Lung (tissue), 12 donors: ENCODE results near the gene ARHGDIA. TPM values are rescaled to one million over a fixed set of nuclear protein-coding genes. Genes with fewer than 3 reads are reported as not detected.
A peak's percentile ranks its signal among the peaks of the same experiment; 100 is the strongest.

ENCODE experiments used
- ATAC-seq: fragments of 200-7000 bp; cut with Tn5 transposase; one replicate; pipeline ENCODE4 v1.9.1; 2020; ENCODE audit warnings: moderate number of reproducible peaks; ENCODE audit not compliant: insufficient read depth, low FRiP score
- DNase-seq, 3 donors: peaks; one replicate each; pipeline ENCODE4 v3.0.0-alpha.2; 2013 to 2017
- H3K27ac ChIP-seq, 2 donors: one replicate each; pipeline ENCODE4 v1.5.1; 2013; ENCODE audit warnings: mild to moderate bottlenecking in 2 of 2, moderate library complexity in 2 of 2, control low read depth in 1 of 2, inconsistent platforms in 1 of 2, low read depth in 1 of 2, low read length in 1 of 2
- H3K27me3 ChIP-seq, 3 donors: one replicate each; pipeline ENCODE4 v1.5.1; 2013; ENCODE audit warnings: low read length in 2 of 3; ENCODE audit not compliant: control insufficient read depth in 3 of 3, insufficient read depth in 3 of 3
- H3K36me3 ChIP-seq, 4 donors: one replicate each; pipeline ENCODE4 v1.5.1; 2013; ENCODE audit warnings: low read length in 4 of 4, mild to moderate bottlenecking in 1 of 4, moderate library complexity in 1 of 4; ENCODE audit not compliant: control insufficient read depth in 4 of 4, insufficient read depth in 4 of 4
- H3K4me1 ChIP-seq, 5 donors: one replicate each; pipeline ENCODE4 v1.5.1; 2013; ENCODE audit warnings: low read length in 5 of 5, mild to moderate bottlenecking in 2 of 5, moderate library complexity in 1 of 5; ENCODE audit not compliant: control insufficient read depth in 5 of 5, insufficient read depth in 5 of 5
- H3K4me3 ChIP-seq: one replicate; pipeline ENCODE4 v1.5.1; 2013; ENCODE audit warnings: mild to moderate bottlenecking, control low read depth, moderate library complexity
- H3K9ac ChIP-seq, 2 donors: one replicate each; pipeline ENCODE4 v1.5.1; 2013; ENCODE audit warnings: low read length in 2 of 2, control low read depth in 1 of 2; ENCODE audit not compliant: insufficient read depth in 1 of 2
- H3K9me3 ChIP-seq, 4 donors: one replicate each; pipeline ENCODE4 v1.5.1; 2013; ENCODE audit warnings: low read length in 3 of 4, mild to moderate bottlenecking in 1 of 4, moderate library complexity in 1 of 4; ENCODE audit not compliant: control insufficient read depth in 4 of 4, insufficient read depth in 3 of 4
- WGBS, 2 donors: extraction: QIAGEN DNeasy Blood & Tissue Kit; methylation state at CpG; one replicate each; pipeline ENCODE4 v1.1.7; 2013; 5-methylcytosine and 5-hydroxymethylcytosine counted together
- polyA plus RNA-seq, 2 donors: library from polyadenylated mRNA; stranded (reverse); fragments of 200-250 nt; gene quantifications; one replicate each; pipeline ENCODE4 v1.2.1, GENCODE V29; 2013
- total RNA-seq, 2 donors: library from RNA; depleted of rRNA in 1 of 2; stranded (reverse); fragments of >200 nt in 1 of 2; gene quantifications; one replicate each; pipeline ENCODE4 v1.2.1, GENCODE V29; 2014 to 2021
- TF ChIP-seq, protein P1 (sequence below): IDR thresholded peaks from 2 replicates; pipeline ENCODE4 v1.5.1; 2012; ENCODE audit warnings: mild to moderate bottlenecking; ENCODE audit errors: control extremely low read depth, extremely low read depth
- donor health status: control.
- donor health status: control.
- donor health status: Bipolar disorder and iron deficiency.
- donor health status: healthy.
- donor health status: DM: yes; HTN: yes; CAD: no.

ARHGDIA gene
- total and polyA plus RNA-seq, 4 donors: 118 to 558 (median 396) TPM

DNA sequence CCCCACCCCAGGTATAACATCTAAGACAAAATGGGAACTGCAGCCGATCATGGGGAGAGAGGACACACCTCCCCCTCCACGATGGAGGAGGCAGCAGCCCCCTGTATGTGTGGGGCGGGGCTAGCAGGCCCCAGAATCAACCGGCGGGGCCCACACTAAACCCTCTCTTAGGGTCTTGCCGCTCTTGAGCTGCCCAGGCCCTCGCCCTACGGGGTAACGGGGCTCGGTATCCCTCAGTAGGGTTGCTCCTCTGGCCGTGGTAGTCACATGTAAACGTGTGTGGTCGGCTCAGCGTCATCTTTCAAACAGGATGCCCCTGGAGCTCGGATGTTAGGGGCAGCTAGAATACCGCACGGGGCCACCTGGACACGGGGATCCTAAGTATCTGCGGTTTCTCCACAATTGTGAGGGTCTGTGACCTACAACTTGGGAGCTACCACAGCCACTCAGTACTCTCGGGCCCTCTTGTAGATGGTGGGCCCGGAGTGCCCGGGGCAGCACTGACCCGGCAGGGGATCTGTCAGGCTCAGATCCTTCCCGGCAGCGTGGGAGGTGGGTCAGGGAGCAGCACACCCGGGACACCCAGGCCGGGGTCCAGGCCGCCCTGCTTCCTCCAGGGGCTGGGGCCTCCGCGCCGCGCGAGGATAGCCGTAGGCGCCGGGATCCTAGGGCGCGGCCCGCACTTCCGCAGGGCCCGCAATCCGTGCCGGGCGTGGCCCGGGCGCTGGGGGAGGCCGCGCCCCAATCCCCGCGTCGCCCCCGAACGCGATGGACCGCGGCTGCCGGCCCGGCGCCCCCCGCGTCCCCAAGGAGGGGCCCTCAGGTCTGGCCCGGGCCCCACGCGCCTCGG is 781 bp downstream of the ARHGDIA start:
- Histone ChIP-seq H3K27me3 (no peaks in the 10 kb centered on the region), H3K36me3 (peaks cover 0 to 24% (median 12%) of the 10 kb centered on the region in 4 donors), H3K4me1 (peaks cover 0 to 28% (median 11%) of the 10 kb centered on the region in 5 donors), H3K9ac (no peak overlapping the region), H3K9me3 (no peaks in the 10 kb centered on the region), H3K27ac (peak overlapping the region; percentile 90 to 98), H3K4me3 (peak overlapping the region; percentile 71)
- DNase-seq (peak in 2 of 3 donors; percentile 38 to 39), ATAC-seq (peak; percentile 9)
- 2 to 4% methylated on average over 32 to 65 of the region's 65 CpGs for WGBS, 2 donors
- TF ChIP-seq, protein P1, sequence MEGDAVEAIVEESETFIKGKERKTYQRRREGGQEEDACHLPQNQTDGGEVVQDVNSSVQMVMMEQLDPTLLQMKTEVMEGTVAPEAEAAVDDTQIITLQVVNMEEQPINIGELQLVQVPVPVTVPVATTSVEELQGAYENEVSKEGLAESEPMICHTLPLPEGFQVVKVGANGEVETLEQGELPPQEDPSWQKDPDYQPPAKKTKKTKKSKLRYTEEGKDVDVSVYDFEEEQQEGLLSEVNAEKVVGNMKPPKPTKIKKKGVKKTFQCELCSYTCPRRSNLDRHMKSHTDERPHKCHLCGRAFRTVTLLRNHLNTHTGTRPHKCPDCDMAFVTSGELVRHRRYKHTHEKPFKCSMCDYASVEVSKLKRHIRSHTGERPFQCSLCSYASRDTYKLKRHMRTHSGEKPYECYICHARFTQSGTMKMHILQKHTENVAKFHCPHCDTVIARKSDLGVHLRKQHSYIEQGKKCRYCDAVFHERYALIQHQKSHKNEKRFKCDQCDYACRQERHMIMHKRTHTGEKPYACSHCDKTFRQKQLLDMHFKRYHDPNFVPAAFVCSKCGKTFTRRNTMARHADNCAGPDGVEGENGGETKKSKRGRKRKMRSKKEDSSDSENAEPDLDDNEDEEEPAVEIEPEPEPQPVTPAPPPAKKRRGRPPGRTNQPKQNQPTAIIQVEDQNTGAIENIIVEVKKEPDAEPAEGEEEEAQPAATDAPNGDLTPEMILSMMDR: no peak

DNA sequence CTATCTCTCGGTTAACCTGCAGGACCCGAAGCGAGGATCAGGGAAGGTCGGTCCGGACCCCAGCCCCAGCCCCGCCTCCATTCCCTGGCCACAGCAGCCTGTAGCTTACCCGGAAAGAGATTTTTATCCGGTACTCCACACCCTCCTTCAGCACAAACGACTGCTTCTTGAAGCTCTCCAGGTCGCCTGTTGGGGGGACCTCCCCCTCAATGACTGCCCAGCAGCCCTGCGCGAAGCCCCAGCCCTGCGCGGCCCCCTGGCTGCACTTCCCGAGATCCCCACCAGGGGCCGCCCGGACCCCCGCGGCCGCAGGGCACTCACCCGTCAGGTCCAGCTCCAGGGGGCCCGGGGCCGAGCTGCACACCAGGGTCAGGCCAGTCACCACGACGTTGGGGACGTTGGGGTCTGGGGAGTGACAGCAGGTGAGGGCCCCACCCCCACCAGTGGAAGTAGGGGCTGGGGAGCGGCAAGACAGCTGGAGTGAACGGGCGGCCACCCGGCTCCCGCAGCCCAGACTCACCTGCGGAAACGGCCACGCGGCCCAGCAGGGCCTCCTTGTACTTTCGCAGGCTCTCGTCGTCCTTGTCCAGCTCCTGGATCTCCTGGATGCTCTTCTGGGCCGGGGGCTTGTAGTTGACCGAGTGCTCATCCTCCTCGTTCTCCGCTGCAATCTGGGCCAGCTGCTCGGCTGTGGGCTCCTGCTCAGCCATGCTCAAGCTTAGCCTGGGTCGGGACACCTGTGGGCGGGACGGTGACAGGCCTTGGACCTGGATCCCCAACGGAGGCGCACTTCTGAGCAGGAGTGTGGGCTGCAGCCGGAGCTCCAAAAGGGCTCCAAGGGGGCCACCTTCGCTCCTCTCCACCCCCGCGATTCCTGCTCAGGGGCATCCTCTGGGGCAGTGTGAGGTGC is 1.7 kb downstream of the ARHGDIA start:
- peaks cover 0 to 25% (median 14%) of the 10 kb centered on the region in 4 donors for H3K36me3 ChIP-seq
- TF ChIP-seq, protein P1: peak; percentile 30
- H3K9ac ChIP-seq: no peak overlapping the region
- 40 to 43% methylated on average over 48 to 52 of the region's 52 CpGs for WGBS, 2 donors
- H3K27me3 ChIP-seq: no peaks in the 10 kb centered on the region
- H3K9me3 ChIP-seq: no peaks in the 10 kb centered on the region
- H3K4me3 ChIP-seq: peak overlapping the region; percentile 71
- ATAC-seq (no peak), DNase-seq (peak; percentile 45 to 70 (median 58))
- H3K27ac ChIP-seq: peak overlapping the region; percentile 90 to 98
- peaks cover 0 to 28% (median 11%) of the 10 kb centered on the region in 5 donors for H3K4me1 ChIP-seq

DNA sequence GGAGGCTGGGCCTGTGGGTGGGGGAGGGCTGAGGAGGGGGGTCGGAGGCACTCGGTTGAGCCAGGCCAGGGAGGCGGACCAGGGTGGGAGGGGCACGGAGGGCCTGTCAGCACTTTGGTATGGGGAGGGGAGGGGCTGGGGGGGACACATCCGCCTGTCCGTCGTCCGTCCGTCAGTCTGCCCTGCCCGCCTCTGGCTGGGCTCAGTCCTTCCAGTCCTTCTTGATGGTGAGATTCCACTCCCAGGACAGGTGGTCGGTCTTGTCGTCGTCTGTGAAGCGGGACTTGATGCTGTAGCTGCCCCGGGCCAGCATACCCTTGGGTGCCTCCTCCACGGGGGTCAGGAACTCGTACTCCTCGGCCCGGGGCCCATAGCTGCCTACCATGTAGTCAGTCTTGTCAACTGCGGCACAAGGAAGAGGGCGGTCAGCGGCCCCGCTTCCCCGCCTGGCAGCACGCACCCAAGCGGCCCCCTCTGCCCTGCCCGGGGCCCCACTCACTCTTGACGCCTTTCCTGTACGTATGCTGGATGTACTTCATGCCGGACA is 2.4 kb downstream of the ARHGDIA start:
- no peak for DNase-seq
- peak overlapping the region; percentile 33 to 56 for H3K27ac ChIP-seq
- TF ChIP-seq, protein P1: no peak
- no peaks in the 10 kb centered on the region for H3K27me3 ChIP-seq
- peaks cover 0 to 28% (median 11%) of the 10 kb centered on the region in 5 donors for H3K4me1 ChIP-seq
- WGBS, 2 donors: 71 to 77% methylated on average over 26 to 30 of the region's 30 CpGs
- no peak overlapping the region for H3K9ac ChIP-seq
- no peaks in the 10 kb centered on the region for H3K9me3 ChIP-seq
- peaks cover 0 to 25% (median 16%) of the 10 kb centered on the region in 4 donors for H3K36me3 ChIP-seq
- ATAC-seq: no peak
- no peak overlapping the region for H3K4me3 ChIP-seq
